DOHH2 (cell line): Measurements from ENCODE around the gene YRDC.

Experiments used
- H3F3A ChIP-seq: fragments of 200-600 bp; sonication (generic), shearing (Covaris generic); 2 replicates; pipeline ENCODE4 v1.6.0; 2016; ENCODE audit warnings: antibody characterized with exemption, mild to moderate bottlenecking; ENCODE audit not compliant: control insufficient read depth, insufficient read depth
- H3K27ac ChIP-seq: fragments of 200-600 bp; sonication (generic); 2 replicates; pipeline ENCODE4 v1.5.1; 2014; ENCODE audit warnings: low read depth, mild to moderate bottlenecking, low read length, moderate library complexity
- H3K27me3 ChIP-seq: fragments of 200-600 bp; sonication (generic); 2 replicates; pipeline ENCODE4 v1.6.1; 2014; ENCODE audit warnings: mild to moderate bottlenecking, low read length, mixed read lengths; ENCODE audit not compliant: control insufficient read depth
- H3K36me3 ChIP-seq: fragments of 200-600 bp; sonication (generic); 2 replicates; pipeline ENCODE4 v1.6.1; 2014; ENCODE audit warnings: mild to moderate bottlenecking, low read length, moderate library complexity, mixed read lengths; ENCODE audit not compliant: control insufficient read depth
- H3K4me1 ChIP-seq: fragments of 200-600 bp; sonication (generic); 2 replicates; pipeline ENCODE4 v1.6.1; 2014; ENCODE audit warnings: mild to moderate bottlenecking, low read length, mixed read lengths; ENCODE audit not compliant: control insufficient read depth
- H3K4me2 ChIP-seq: fragments of 200-600 bp; sonication (generic); 2 replicates; pipeline ENCODE4 v1.6.0; 2014; ENCODE audit warnings: mild to moderate bottlenecking, low read length, moderate library complexity
- H3K4me3 ChIP-seq: fragments of 200-600 bp; sonication (generic); 2 replicates; pipeline ENCODE4 v1.5.1; 2014; ENCODE audit warnings: mild to moderate bottlenecking, low read length, mixed read lengths
- H3K79me2 ChIP-seq: fragments of 200-600 bp; sonication (generic); 2 replicates; pipeline ENCODE4 v1.6.1; 2014; ENCODE audit warnings: mild to moderate bottlenecking, low read length, mixed read lengths; ENCODE audit not compliant: control insufficient read depth
- H3K9me2 ChIP-seq: fragments of 200-600 bp; sonication (generic); replicated peaks from 2 replicates; pipeline ENCODE4 v1.6.1; 2014; ENCODE audit warnings: mild to moderate bottlenecking, low read length, mixed read lengths; ENCODE audit not compliant: control insufficient read depth
- H3K9me3 ChIP-seq: fragments of 200-600 bp; sonication (generic); 2 replicates; pipeline ENCODE4 v1.6.1; 2014; ENCODE audit warnings: antibody characterized with exemption, low read length, mixed read lengths; ENCODE audit not compliant: control insufficient read depth, insufficient read depth
- H4K20me1 ChIP-seq: fragments of 200-600 bp; sonication (generic); 2 replicates; pipeline ENCODE4 v1.6.0; 2014; ENCODE audit warnings: low read depth, mild to moderate bottlenecking, antibody characterized with exemption, low read length, moderate library complexity; ENCODE audit not compliant: control insufficient read depth, insufficient read depth
- EZH2phosphoT487 ChIP-seq: fragments of 200-600 bp; sonication (generic); IDR thresholded peaks from 2 replicates; pipeline ENCODE4 v1.6.1; 2017; ENCODE audit warnings: borderline replicate concordance, mild to moderate bottlenecking, antibody characterized with exemption, low read length, moderate library complexity, mixed read lengths
- TF ChIP-seq, protein P1 (sequence below): fragments of 200-600 bp; sonication (generic); IDR thresholded peaks from one replicate; pipeline ENCODE4 v1.5.1; 2014; ENCODE audit warnings: antibody characterized with exemption, mild to moderate bottlenecking, low read depth, low read length; ENCODE audit not compliant: poor library complexity, severe bottlenecking

The YRDC gene

DNA sequence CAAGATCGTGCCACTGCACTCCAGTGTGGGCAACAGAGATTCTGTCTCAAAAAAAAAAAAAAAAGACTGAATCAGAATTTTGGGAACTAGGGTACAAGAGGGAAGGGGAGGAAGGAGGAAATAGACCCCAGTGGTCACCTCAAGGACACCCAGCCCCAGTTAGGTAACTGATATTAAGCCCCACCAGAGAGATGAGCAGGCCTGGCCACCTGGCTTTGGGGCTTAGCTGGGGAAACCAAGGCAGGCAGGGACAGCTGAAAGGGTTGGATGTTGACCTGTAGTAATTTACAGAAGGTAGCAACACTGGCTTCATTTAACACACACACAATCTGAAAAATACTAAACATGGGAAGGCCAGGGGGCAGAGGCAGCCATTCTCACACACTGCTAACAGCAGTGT lies 5.6 kb downstream of the YRDC start:
- H3K9me3 ChIP-seq = no peaks in the 10 kb centered on the region
- H3F3A ChIP-seq = peaks cover 23% of the 10 kb centered on the region
- peaks cover 8% of the 10 kb centered on the region for H3K4me1 ChIP-seq
- no peak overlapping the region for H3K4me3 ChIP-seq
- no peak for TF ChIP-seq EZH2phosphoT487
- TF ChIP-seq, protein P1, sequence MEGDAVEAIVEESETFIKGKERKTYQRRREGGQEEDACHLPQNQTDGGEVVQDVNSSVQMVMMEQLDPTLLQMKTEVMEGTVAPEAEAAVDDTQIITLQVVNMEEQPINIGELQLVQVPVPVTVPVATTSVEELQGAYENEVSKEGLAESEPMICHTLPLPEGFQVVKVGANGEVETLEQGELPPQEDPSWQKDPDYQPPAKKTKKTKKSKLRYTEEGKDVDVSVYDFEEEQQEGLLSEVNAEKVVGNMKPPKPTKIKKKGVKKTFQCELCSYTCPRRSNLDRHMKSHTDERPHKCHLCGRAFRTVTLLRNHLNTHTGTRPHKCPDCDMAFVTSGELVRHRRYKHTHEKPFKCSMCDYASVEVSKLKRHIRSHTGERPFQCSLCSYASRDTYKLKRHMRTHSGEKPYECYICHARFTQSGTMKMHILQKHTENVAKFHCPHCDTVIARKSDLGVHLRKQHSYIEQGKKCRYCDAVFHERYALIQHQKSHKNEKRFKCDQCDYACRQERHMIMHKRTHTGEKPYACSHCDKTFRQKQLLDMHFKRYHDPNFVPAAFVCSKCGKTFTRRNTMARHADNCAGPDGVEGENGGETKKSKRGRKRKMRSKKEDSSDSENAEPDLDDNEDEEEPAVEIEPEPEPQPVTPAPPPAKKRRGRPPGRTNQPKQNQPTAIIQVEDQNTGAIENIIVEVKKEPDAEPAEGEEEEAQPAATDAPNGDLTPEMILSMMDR = no peak
- peaks cover 9% of the 10 kb centered on the region for H4K20me1 ChIP-seq
- H3K27me3 ChIP-seq = no peaks in the 10 kb centered on the region
- peaks cover 92% of the 10 kb centered on the region for H3K36me3 ChIP-seq
- H3K4me2 ChIP-seq = no peak overlapping the region
- H3K9me2 ChIP-seq = no peaks in the 10 kb centered on the region
- no peak overlapping the region for H3K27ac ChIP-seq
- H3K79me2 ChIP-seq = peaks cover 51% of the 10 kb centered on the region

DNA sequence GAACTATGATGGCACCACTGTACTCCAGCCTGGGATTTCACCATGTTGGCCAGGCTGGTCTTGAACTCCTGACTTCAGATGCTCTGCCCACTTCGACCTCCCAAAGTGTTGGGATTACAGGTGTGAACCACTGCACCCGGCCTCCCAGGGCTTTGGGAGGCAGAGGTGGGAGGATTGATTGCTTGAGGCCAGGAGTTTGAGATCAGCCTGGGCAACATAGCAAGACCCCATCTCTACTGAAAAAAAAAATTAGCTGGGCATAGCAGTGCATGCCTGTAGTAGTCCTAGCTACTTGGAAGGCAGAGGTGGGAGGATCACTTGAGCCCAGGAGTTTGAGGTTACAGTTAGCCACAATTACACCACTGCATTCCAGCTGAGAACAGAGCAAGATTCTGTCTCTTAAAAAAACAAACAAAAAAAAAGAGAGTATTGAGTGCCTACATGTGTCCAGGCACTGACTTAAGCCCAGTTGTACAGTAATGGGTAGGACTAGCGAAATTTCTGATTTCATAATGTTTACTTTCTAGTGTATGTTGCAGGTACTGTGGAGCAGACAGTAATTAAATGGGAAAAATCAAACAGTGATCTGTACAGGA lies 10.2 kb downstream of the YRDC start:
- Histone ChIP-seq H3K4me2 (no peak overlapping the region), H3K9me3 (no peaks in the 10 kb centered on the region), H3K4me3 (no peak overlapping the region), H3F3A (peaks cover 12% of the 10 kb centered on the region), H3K79me2 (peaks cover 27% of the 10 kb centered on the region), H4K20me1 (no peaks in the 10 kb centered on the region), H3K36me3 (peaks cover 62% of the 10 kb centered on the region), H3K4me1 (peaks cover 17% of the 10 kb centered on the region), H3K9me2 (no peaks in the 10 kb centered on the region), H3K27me3 (no peaks in the 10 kb centered on the region), H3K27ac (no peak overlapping the region)
- TF ChIP-seq EZH2phosphoT487 = no peak
- TF ChIP-seq, protein P1 = no peak

DNA sequence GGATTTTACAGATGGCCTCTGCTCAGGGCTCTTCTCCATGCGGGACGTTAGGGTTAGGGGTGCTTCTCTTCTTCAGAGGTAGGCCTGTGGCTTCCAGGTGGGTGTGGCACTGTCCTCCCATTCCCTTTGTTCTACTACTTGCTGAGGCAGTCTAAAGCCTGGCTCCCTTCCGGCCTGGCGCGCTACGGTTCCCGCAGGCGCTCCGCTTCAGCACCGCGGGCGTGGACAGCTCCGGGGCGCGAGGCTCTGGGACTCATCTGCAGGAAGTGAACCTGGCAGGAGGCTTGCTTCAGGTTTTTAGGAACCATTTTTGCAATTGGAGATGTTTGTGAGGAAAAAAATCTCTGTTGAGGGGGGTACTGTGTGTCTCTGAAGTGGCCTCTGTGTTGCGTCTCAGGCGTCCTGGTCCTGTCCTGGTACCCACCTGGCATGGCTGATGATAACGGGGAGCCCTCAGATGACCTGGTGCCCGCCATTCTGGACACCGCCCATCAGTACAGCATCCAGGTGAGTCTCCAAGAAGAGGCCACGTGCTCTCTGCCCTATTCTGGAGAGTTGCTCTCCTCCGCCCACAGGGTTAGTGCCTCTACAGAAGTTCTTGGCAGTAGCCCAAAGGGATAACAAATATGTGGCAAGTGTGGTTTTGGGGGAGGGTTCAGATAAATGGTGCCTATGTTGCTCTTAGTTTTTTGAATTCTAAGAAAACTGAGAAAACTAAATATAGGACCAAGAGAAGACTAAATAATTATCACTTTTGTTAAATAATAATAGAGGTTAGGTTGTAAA lies 12.5 kb downstream of the YRDC start:
- Histone ChIP-seq H3K79me2 (peaks cover 19% of the 10 kb centered on the region), H4K20me1 (no peaks in the 10 kb centered on the region), H3K27ac (no peak overlapping the region), H3K9me3 (no peaks in the 10 kb centered on the region), H3K36me3 (peaks cover 43% of the 10 kb centered on the region), H3K4me3 (peak overlapping the region; percentile 89), H3F3A (0 out of 2 replicates have a peak, but pooled peaks cover 2% of the 10 kb centered on the region), H3K9me2 (no peaks in the 10 kb centered on the region), H3K4me1 (peaks cover 17% of the 10 kb centered on the region), H3K4me2 (peak overlapping the region; percentile 96), H3K27me3 (no peaks in the 10 kb centered on the region)
- TF ChIP-seq EZH2phosphoT487 = no peak
- TF ChIP-seq, protein P1 = no peak
